ENCODE data around the gene DHRS2. TPM values are rescaled to one million over a fixed set of nuclear protein-coding genes. Genes with fewer than 3 reads are reported as not detected.
A peak's percentile ranks its signal among the peaks of the same experiment; 100 is the strongest.

The DHRS2 gene
- total and polyA plus RNA-seq, 2 of the 13 experiments (the other 11 are each of a cell fraction or from before 2014, with no cell fraction given) = 1,621 to 3,021 TPM

DNA sequence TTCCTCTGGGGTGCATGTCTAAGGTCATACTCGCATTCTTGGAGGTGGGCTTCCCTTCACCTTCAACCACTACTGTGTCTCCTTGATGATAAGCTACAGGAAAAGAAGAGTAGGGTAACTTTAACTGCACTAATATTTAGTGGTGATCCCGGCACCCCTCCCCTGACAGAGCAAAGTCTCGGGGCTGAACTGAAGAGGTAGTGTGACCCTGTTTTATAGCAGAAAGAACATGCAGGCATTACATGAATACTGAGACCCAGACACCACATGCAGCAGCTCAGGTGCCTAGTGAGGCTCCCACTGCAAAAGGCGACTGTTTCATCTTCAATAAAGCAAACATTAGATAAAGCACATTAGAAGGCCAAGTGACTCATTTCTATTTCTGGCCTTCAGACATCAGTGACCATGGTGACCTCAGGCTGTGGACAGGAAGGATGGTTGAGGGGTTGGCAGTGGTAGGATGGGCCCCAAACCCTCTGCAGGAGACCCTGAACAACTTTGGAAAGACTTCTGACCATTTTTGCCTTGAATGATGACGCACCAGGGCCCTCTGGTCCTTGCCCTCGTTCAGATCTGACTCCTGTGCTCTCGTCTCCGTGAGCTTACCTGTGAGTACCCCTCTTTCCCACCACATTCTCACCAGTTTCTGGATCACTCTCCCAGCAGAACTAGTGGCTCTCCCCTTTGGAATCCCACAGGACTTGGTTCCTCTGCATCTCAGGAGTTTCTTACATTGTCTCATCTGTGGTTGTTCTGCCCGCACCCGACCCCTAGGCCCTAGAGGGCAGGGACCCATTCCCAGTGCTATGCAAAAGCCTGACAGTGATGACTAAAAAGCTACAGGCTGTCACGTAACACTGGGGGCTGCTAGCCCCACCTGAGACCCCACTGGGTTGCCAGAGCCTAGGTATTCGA is 33.7 kb upstream of the DHRS2 start (continued):
- TF ChIP-seq ZBTB8A (CRISPR knock-in tag; IDR thresholded peaks at IDR 0.05; ENCODE audit: borderline replicate concordance, low read depth) = no peak
- TF ChIP-seq BRD4 (CRISPR knock-in tag; IDR thresholded peaks at IDR 0.05) = no peak
- TF ChIP-seq, protein P1, sequence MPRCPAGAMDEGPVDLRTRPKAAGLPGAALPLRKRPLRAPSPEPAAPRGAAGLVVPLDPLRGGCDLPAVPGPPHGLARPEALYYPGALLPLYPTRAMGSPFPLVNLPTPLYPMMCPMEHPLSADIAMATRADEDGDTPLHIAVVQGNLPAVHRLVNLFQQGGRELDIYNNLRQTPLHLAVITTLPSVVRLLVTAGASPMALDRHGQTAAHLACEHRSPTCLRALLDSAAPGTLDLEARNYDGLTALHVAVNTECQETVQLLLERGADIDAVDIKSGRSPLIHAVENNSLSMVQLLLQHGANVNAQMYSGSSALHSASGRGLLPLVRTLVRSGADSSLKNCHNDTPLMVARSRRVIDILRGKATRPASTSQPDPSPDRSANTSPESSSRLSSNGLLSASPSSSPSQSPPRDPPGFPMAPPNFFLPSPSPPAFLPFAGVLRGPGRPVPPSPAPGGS (CRISPR knock-in tag; IDR thresholded peaks at IDR 0.05) = peak; percentile 22; the same call in 1 of the 2 replicates
- TF ChIP-seq ZNF460 (CRISPR knock-in tag; IDR thresholded peaks at IDR 0.05; ENCODE audit: borderline replicate concordance) = no peak
- TF ChIP-seq ZNF567 (CRISPR knock-in tag; IDR thresholded peaks at IDR 0.05; ENCODE audit: borderline replicate concordance) = peak; percentile 92
- TF ChIP-seq ZNF724P (CRISPR knock-in tag; IDR thresholded peaks at IDR 0.05; ENCODE audit: borderline replicate concordance) = no peak; the same call in 1 of the 2 replicates
- TF ChIP-seq REPIN1 (CRISPR knock-in tag; IDR thresholded peaks at IDR 0.05; ENCODE audit: borderline replicate concordance, low read depth) = peak; percentile 69; the same call in 1 of the 2 replicates
- TF ChIP-seq ZMYM2 (CRISPR knock-in tag; IDR thresholded peaks at IDR 0.05) = no peak
- peak; percentile 66; the same call in 1 of the 2 replicates for TF ChIP-seq ZKSCAN1 (IDR thresholded peaks at IDR 0.05; ENCODE audit: low read length)
- no peak for TF ChIP-seq CHD4 (IDR thresholded peaks at IDR 0.05; ENCODE audit: borderline replicate concordance, low read length)
- no peak for TF ChIP-seq ZNF468 (CRISPR knock-in tag; IDR thresholded peaks at IDR 0.05)
- TF ChIP-seq, protein P2, sequence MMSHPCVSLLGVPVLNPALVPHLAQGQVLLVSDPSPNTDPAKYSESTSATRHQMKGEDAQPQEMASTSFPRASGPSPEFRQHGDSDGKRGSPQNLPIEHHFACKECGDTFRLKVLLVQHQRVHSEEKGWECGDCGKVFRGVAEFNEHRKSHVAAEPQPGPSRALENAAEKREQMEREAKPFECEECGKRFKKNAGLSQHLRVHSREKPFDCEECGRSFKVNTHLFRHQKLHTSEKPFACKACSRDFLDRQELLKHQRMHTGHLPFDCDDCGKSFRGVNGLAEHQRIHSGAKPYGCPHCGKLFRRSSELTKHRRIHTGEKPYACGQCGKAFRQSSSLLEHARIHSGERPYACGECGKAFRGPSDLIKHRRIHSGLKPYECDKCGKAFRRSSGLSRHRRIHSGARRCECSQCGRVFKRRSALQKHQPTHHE (CRISPR knock-in tag; IDR thresholded peaks at IDR 0.05; ENCODE audit: borderline replicate concordance) = no peak
- TF ChIP-seq HNRNPK (IDR thresholded peaks at IDR 0.05; ENCODE audit: low read depth, low read length, poor library complexity, severe bottlenecking) = no peak
- no peak for TF ChIP-seq ZNF841 (CRISPR knock-in tag; IDR thresholded peaks at IDR 0.05; ENCODE audit: borderline replicate concordance)
- peak; percentile 84 for TF ChIP-seq KAT8 (CRISPR knock-in tag; IDR thresholded peaks at IDR 0.05)
- TF ChIP-seq PHF21A (CRISPR knock-in tag; IDR thresholded peaks at IDR 0.05) = peak; percentile 29; the same call in 1 of the 2 replicates
- no peak; the same call in 1 of the 2 replicates for TF ChIP-seq PHF8 (CRISPR knock-in tag; IDR thresholded peaks at IDR 0.05)
- no peak for TF ChIP-seq GMEB2 (CRISPR knock-in tag; IDR thresholded peaks at IDR 0.05; ENCODE audit: low read depth)
- no peak; the same call in none of the 2 replicates for TF ChIP-seq TCF7L2 (IDR thresholded peaks at IDR 0.05; ENCODE audit: low read depth, low read length)
- TF ChIP-seq KAT2B (IDR thresholded peaks at IDR 0.05; ENCODE audit: borderline replicate concordance, low read depth, low read length) = no peak
- peak in 1 of 2 experiments; percentile 71; a peak in 2 of 4 replicates for TF ChIP-seq NR2F1 (CRISPR knock-in tag; IDR thresholded peaks at IDR 0.05)
- peak; percentile 98 for TF ChIP-seq RARA (CRISPR knock-in tag; IDR thresholded peaks at IDR 0.05)
- TF ChIP-seq NPAS2 (CRISPR knock-in tag; IDR thresholded peaks at IDR 0.05; ENCODE audit: borderline replicate concordance) = no peak
- TF ChIP-seq SRF (IDR thresholded peaks at IDR 0.05; ENCODE audit: low read depth, low read length) = no peak
- TF ChIP-seq ARHGAP35 (CRISPR knock-in tag; IDR thresholded peaks at IDR 0.05; ENCODE audit: borderline replicate concordance) = peak; percentile 30
- TF ChIP-seq CCDC6 (CRISPR knock-in tag; IDR thresholded peaks at IDR 0.05) = peak; percentile 71; the same call in 1 of the 2 replicates

All from HepG2 (cell line).